ENCODE data around the gene CUL9.

GRCh38 chr6:43263314-43264178 is 81.5 kb downstream of the CUL9 start:
- TF ChIP-seq CTCF (IDR thresholded peaks at IDR 0.05; ENCODE audit: borderline replicate concordance, extremely low read depth, low read length, poor library complexity, severe bottlenecking), result peak; percentile 91
- TF ChIP-seq EZH2 (IDR thresholded peaks at IDR 0.05; ENCODE audit: borderline replicate concordance, low read depth, low read length, severe bottlenecking), result no peak
